ENCODE results near the gene XRN1. TPM values are rescaled to one million over a fixed set of nuclear protein-coding genes. Genes with fewer than 3 reads are reported as not detected.
"Not testable (repeated sequence)": the region's sequence is repeated elsewhere in the genome, so short reads cannot be mapped to it uniquely, and the experiment has no call there.

The XRN1 gene
- total RNA-seq, 1 experiment from 2014 or later, result 3.8 TPM

- in situ Hi-C loops (cut with HindIII; ENCODE audit: low pct_unique_long_range_greater_than_20kb, low sequenced_read_pairs), result no loop called here
- no peak for DNase-seq (ENCODE audit: low read depth)
Observed at GRCh38 chr3:142444343-142444742, 3.5 kb downstream of the XRN1 start.

- DNase-seq (ENCODE audit: low read depth); in situ Hi-C loops (cut with HindIII; ENCODE audit: low pct_unique_long_range_greater_than_20kb, low sequenced_read_pairs): not testable (repeated sequence)
Observed at GRCh38 chr3:142443060-142443459, 4.8 kb downstream of the XRN1 start.

GRCh38 chr3:142439499-142440220 lies 8.2 kb downstream of the XRN1 start:
- in situ Hi-C loops (cut with HindIII; ENCODE audit: low pct_unique_long_range_greater_than_20kb, low sequenced_read_pairs); DNase-seq (ENCODE audit: low read depth): not testable (repeated sequence)

GRCh38 chr3:142438096-142438495 lies 9.7 kb downstream of the XRN1 start:
- in situ Hi-C loops (cut with HindIII; ENCODE audit: low pct_unique_long_range_greater_than_20kb, low sequenced_read_pairs); DNase-seq (ENCODE audit: low read depth): not testable (repeated sequence)

GRCh38 chr3:142436951-142437585 lies 10.8 kb downstream of the XRN1 start:
- in situ Hi-C loops (cut with HindIII; ENCODE audit: low pct_unique_long_range_greater_than_20kb, low sequenced_read_pairs), result no loop called here
- no peak for DNase-seq (ENCODE audit: low read depth)

GRCh38 chr3:142434503-142434902 lies 13.3 kb downstream of the XRN1 start:
- in situ Hi-C loops (cut with HindIII; ENCODE audit: low pct_unique_long_range_greater_than_20kb, low sequenced_read_pairs), result no loop called here
- DNase-seq (ENCODE audit: low read depth), result no peak

- no peak for DNase-seq (ENCODE audit: low read depth)
- in situ Hi-C loops (cut with HindIII; ENCODE audit: low pct_unique_long_range_greater_than_20kb, low sequenced_read_pairs), result no loop called here
Observed at GRCh38 chr3:142433110-142433509, 14.7 kb downstream of the XRN1 start.

GRCh38 chr3:142429582-142429981 lies 18.3 kb downstream of the XRN1 start:
- in situ Hi-C loops (cut with HindIII; ENCODE audit: low pct_unique_long_range_greater_than_20kb, low sequenced_read_pairs), result no loop called here
- DNase-seq (ENCODE audit: low read depth), result no peak

GRCh38 chr3:142424754-142425153 lies 23.1 kb downstream of the XRN1 start:
- no peak for DNase-seq (ENCODE audit: low read depth)

GRCh38 chr3:142418926-142419592 lies 28.8 kb downstream of the XRN1 start:
- in situ Hi-C loops (cut with HindIII; ENCODE audit: low pct_unique_long_range_greater_than_20kb, low sequenced_read_pairs), result no loop called here
- no peak for DNase-seq (ENCODE audit: low read depth)

More at GRCh38 chr3:142424754-142425153, 23.1 kb downstream of the XRN1 start:
- in situ Hi-C loops (cut with HindIII; ENCODE audit: low pct_unique_long_range_greater_than_20kb, low sequenced_read_pairs), result no loop called here

- in situ Hi-C loops (cut with HindIII; ENCODE audit: low pct_unique_long_range_greater_than_20kb, low sequenced_read_pairs), result no loop called here
- no peak for DNase-seq (ENCODE audit: low read depth)
Observed at GRCh38 chr3:142417302-142417701, 30.5 kb downstream of the XRN1 start.

- in situ Hi-C loops (cut with HindIII; ENCODE audit: low pct_unique_long_range_greater_than_20kb, low sequenced_read_pairs); DNase-seq (ENCODE audit: low read depth): not testable (repeated sequence)
Observed at GRCh38 chr3:142400537-142400936, 47.3 kb downstream of the XRN1 start.

- no peak for DNase-seq (ENCODE audit: low read depth)
- in situ Hi-C loops (cut with HindIII; ENCODE audit: low pct_unique_long_range_greater_than_20kb, low sequenced_read_pairs), result no loop called here
Observed at GRCh38 chr3:142394921-142395622, 52.8 kb downstream of the XRN1 start.

- in situ Hi-C loops (cut with HindIII; ENCODE audit: low pct_unique_long_range_greater_than_20kb, low sequenced_read_pairs), result no loop called here
Observed at GRCh38 chr3:142385078-142385477, 62.8 kb downstream of the XRN1 start.

GRCh38 chr3:142374687-142375086 lies 73.2 kb downstream of the XRN1 start:
- no peak for DNase-seq (ENCODE audit: low read depth)
- in situ Hi-C loops (cut with HindIII; ENCODE audit: low pct_unique_long_range_greater_than_20kb, low sequenced_read_pairs), result no loop called here

More at GRCh38 chr3:142385078-142385477, 62.8 kb downstream of the XRN1 start:
- no peak for DNase-seq (ENCODE audit: low read depth)

- in situ Hi-C loops (cut with HindIII; ENCODE audit: low pct_unique_long_range_greater_than_20kb, low sequenced_read_pairs); DNase-seq (ENCODE audit: low read depth): not testable (repeated sequence)
Observed at GRCh38 chr3:142369576-142369975, 78.3 kb downstream of the XRN1 start.

GRCh38 chr3:142366434-142366833 lies 81.4 kb downstream of the XRN1 start:
- peak; percentile 4 for DNase-seq (ENCODE audit: low read depth)
- in situ Hi-C loops (cut with HindIII; ENCODE audit: low pct_unique_long_range_greater_than_20kb, low sequenced_read_pairs), result no loop called here

- no peak for DNase-seq (ENCODE audit: low read depth)
- in situ Hi-C loops (cut with HindIII; ENCODE audit: low pct_unique_long_range_greater_than_20kb, low sequenced_read_pairs), result no loop called here
Observed at GRCh38 chr3:142363936-142364467, 83.8 kb downstream of the XRN1 start.

Data from Caki2 (cell line).